Measurements from ENCODE around the gene FAF1.
"Not testable (repeated sequence)": the region's sequence is repeated elsewhere in the genome, so short reads cannot be mapped to it uniquely, and the experiment has no call there.

FAF1 gene

GRCh38 chr1:50902419-50902818, 57.6 kb downstream of the FAF1 start:
- H3K4me3 ChIP-seq (ENCODE audit: low read depth, low read length) = no peak overlapping the region
- CTCF ChIA-PET = no interaction called here
- no peak for DNase-seq (ENCODE audit: low read depth, low spot score)
- POLR2A ChIA-PET = no interaction called here
- no peak for TF ChIP-seq CTCF (IDR thresholded peaks at IDR 0.05; ENCODE audit: insufficient read depth, low read length, missing control alignments)

- TF ChIP-seq CTCF (IDR thresholded peaks at IDR 0.05; ENCODE audit: insufficient read depth, low read length, missing control alignments) = no peak
- no peak for DNase-seq (ENCODE audit: low read depth, low spot score)
- POLR2A ChIA-PET = no interaction called here
- CTCF ChIA-PET = no interaction called here
- H3K4me3 ChIP-seq (ENCODE audit: low read depth, low read length) = no peak overlapping the region
These were observed 58.2 kb downstream of the FAF1 start for GRCh38 chr1:50901872-50902271.

GRCh38 chr1:50898773-50899172, 61.3 kb downstream of the FAF1 start:
- no peak for DNase-seq (ENCODE audit: low read depth, low spot score)
- H3K4me3 ChIP-seq (ENCODE audit: low read depth, low read length) = no peak overlapping the region
- TF ChIP-seq CTCF (IDR thresholded peaks at IDR 0.05; ENCODE audit: insufficient read depth, low read length, missing control alignments) = no peak
- POLR2A ChIA-PET = no interaction called here
- CTCF ChIA-PET = no interaction called here

GRCh38 chr1:50894340-50894739, 65.7 kb downstream of the FAF1 start:
- CTCF ChIA-PET = no interaction called here

GRCh38 chr1:50893466-50893865, 66.6 kb downstream of the FAF1 start:
- TF ChIP-seq CTCF (IDR thresholded peaks at IDR 0.05; ENCODE audit: insufficient read depth, low read length, missing control alignments) = no peak
- DNase-seq (ENCODE audit: low read depth, low spot score) = no peak
- ChIA-PET CTCF (interaction anchor here (0.9 kb wide), 1 partner anchor 296 kb away, joined by 5 read pairs; no protein-coding TSS in a partner anchor), POLR2A (no interaction called here)
- no peak overlapping the region for H3K4me3 ChIP-seq (ENCODE audit: low read depth, low read length)

More at GRCh38 chr1:50894340-50894739, 65.7 kb downstream of the FAF1 start:
- DNase-seq (ENCODE audit: low read depth, low spot score) = no peak
- TF ChIP-seq CTCF (IDR thresholded peaks at IDR 0.05; ENCODE audit: insufficient read depth, low read length, missing control alignments) = no peak
- POLR2A ChIA-PET = no interaction called here
- no peak overlapping the region for H3K4me3 ChIP-seq (ENCODE audit: low read depth, low read length)

- POLR2A ChIA-PET; CTCF ChIA-PET; DNase-seq (ENCODE audit: low read depth, low spot score); H3K4me3 ChIP-seq (ENCODE audit: low read depth, low read length): not testable (repeated sequence)
These were observed 72.5 kb downstream of the FAF1 start for GRCh38 chr1:50887555-50887954.

- DNase-seq (ENCODE audit: low read depth, low spot score) = no peak
- no peak for TF ChIP-seq CTCF (IDR thresholded peaks at IDR 0.05; ENCODE audit: insufficient read depth, low read length, missing control alignments)
- H3K4me3 ChIP-seq (ENCODE audit: low read depth, low read length) = no peak overlapping the region
- ChIA-PET CTCF (no interaction called here), POLR2A (no interaction called here)
These were observed 79.7 kb downstream of the FAF1 start for GRCh38 chr1:50880373-50880772.
